AG09319 (cell line): Measurements from ENCODE around the gene WRAP73.

ENCODE experiments used
- DNase-seq: peaks from one replicate; pipeline ENCODE4 v3.0.0-alpha.2; 2010; ENCODE audit warnings: low read depth; ENCODE audit errors: extremely low read depth
- TF ChIP-seq, protein P1 (sequence below): IDR thresholded peaks from 2 replicates; pipeline ENCODE4 v1.5.1; 2011; ENCODE audit warnings: low read depth, mild to moderate bottlenecking, inconsistent platforms, low read length, moderate library complexity

WRAP73 gene

DNA sequence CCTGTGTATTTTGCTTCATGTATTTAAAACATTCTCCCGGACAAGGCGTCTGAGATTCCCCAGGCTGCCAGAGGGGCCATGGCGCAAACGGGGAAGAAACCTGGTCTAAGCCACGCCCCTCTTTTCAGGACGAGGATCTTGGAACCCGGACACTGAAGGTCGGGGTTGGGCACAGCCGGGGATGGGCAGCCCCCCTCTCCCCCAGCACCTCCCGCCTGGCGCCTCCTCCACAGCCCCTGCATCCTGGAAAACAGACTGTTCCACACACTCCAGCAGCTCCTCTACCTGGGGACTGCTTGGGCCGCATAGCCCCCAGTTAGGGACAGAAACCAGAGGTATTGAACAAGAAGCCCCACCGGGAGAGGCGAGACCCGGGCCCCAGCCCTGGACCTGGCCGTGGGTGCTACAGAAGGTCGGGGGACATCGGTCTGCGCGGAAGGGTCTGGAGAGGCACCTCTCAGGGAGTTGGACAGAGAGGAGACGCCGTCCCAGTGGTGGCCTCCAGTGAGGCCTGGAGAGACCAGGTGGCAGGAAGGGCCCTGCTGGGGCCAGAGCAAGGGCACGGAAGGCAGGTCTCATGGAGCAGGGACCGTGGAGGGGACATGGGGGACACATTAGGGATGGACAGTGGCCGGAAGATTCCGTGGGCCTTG, 7.8 kb upstream of the WRAP73 start:
- DNase-seq, result no peak
- TF ChIP-seq, protein P1, sequence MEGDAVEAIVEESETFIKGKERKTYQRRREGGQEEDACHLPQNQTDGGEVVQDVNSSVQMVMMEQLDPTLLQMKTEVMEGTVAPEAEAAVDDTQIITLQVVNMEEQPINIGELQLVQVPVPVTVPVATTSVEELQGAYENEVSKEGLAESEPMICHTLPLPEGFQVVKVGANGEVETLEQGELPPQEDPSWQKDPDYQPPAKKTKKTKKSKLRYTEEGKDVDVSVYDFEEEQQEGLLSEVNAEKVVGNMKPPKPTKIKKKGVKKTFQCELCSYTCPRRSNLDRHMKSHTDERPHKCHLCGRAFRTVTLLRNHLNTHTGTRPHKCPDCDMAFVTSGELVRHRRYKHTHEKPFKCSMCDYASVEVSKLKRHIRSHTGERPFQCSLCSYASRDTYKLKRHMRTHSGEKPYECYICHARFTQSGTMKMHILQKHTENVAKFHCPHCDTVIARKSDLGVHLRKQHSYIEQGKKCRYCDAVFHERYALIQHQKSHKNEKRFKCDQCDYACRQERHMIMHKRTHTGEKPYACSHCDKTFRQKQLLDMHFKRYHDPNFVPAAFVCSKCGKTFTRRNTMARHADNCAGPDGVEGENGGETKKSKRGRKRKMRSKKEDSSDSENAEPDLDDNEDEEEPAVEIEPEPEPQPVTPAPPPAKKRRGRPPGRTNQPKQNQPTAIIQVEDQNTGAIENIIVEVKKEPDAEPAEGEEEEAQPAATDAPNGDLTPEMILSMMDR, result no peak

DNA sequence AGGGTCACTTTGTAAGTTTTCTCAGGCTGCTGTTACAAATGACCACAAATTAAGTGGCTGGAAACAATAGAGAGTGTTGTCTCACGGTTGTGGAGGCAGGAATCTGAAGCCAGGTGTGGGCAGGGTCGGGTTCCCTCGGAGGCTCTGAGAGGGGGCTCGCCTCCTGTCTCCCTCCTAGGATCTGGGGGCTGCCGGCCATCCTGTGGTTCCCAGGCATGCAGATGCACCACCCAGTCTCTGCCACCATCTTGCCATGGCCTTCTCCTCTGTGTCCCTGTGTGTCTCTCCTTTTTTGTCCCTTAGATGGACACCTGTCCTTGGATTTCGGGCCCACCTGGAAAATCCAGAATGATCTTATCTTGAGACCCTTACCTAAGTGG, 7.2 kb upstream of the WRAP73 start:
- DNase-seq, result no peak
- TF ChIP-seq, protein P1, result no peak

DNA sequence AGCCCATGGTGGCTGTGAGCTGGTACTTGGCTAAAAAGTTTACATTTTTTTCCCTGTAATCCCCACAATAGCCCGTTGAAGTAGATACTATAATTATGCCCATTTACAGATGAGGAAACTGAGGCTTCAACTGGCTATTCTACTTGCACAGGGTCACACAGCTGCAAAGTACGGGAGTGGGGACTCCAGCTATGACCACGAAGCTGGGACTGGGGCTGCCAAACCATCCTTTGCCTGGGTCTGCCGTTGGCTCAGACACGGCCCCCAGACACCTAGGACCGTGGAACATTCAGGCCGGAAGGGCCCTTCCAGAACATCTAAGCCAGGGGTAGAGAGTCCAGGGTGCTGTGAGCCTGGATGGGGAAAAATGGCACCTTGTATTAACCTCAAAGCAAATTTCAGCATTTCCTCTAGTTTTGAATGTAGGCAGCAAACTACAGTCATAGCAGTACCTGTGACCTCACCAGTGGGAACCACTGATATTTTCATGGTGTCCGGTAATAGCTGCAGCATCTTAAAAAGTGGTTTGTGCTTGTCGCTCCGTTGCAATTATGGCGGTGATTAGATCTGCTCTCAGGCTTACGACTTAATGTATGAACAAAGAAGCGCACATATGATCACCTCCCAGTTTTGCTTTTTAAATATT, 6.7 kb upstream of the WRAP73 start:
- TF ChIP-seq, protein P1, result no peak
- no peak for DNase-seq

DNA sequence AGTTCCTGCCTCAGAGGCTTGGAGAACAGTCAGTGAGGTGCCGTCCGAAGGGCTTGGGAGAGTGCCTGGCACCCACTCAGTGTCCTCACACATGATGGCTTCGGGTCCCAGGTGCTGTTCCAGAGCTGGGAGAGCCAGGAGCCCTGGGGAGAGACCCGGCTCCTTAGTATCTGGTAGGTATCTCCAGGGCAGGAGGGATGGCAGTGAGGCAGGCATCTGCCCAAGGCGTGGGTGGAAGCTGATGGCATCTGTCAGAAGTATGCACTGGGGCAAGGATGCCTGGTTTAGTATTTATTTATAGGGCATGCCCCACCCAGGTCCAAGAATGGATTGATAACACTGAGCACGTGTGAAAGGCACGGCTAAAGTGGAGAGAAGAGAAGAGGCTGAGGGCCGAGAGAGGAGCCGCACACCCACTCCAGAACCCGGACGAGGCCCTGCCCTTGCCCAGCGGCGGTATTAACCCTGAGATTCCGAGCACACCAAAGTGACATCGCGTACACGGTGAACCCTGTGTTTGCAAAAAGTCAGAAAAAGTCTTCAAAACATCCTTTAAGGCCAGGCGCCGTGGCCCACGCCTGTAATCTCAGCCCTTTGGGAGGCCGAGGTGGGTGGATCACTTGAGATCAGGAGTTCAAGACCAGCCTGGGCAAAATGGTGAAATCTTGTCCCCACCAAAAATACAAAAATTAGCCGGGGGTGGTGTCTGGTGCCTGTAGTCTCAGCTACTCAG, 4.8 kb upstream of the WRAP73 start:
- TF ChIP-seq, protein P1, result no peak

DNA sequence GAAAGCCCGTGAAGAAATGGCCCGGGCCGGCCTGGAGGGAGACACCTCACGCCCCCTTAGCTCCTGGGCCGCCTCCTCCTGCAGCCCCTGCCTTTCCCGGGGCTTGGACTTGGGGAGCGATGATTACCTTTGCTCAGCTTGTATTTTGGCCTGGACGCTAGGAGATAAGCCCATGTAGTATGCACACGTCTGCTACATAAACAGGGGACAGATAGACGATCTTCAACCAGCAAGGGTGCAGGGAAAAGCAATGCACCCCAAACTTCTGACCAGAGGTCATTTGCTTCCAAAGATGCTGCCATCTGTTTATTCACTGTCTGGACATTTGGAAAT, 3.3 kb upstream of the WRAP73 start:
- TF ChIP-seq, protein P1, result no peak
- no peak for DNase-seq

More for the DNA sequence above, 4.8 kb upstream of the WRAP73 start:
- no peak for DNase-seq

DNA sequence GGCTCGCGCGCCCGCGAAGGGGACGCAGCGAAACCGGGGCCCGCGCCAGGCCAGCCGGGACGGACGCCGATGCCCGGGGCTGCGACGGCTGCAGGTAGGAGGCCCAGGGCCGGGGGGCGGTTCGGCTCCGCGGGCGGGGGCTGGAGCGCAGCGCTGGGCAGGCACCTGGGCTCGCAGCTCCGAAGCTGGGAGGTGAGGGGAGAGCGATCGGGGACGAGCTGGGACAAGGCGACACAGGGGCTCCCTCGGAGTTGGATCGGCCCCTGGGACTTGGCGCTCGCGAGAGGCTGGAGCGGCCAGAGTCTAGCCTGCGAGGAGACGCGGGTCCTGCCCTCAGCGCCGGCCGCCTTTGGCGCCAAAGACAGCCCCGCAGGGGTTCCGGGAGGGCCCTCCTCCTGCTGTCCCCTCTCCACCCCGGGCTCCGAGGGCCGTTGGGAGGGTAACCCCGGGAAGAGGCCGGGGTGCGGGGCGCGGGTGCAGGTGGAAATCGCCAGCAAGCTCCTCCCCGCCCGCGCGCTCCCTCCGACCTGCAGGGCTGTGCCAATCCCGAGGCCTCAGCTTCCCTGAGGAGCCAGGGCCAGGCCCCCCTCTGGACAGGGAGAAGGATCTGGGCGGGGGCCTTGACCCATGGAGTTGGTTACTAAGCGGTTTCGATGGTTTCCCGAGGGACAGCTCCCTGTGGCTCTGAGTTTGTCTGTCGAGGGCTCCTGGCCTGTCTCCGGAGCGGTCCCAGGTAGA, 2.8 kb upstream of the WRAP73 start:
- TF ChIP-seq, protein P1, result no peak
- DNase-seq, result no peak
